SW480 (cell line): ENCODE measurements around the gene THRAP3.
A peak's percentile ranks its signal among the peaks of the same experiment; 100 is the strongest.
"Not testable (repeated sequence)": the region's sequence is repeated elsewhere in the genome, so short reads cannot be mapped to it uniquely, and the experiment has no call there.

ENCODE experiments used
- DNase-seq: peaks from one replicate; pipeline ENCODE4 v3.0.0-alpha.2; 2016; ENCODE audit warnings: low spot score

The THRAP3 gene

DNA sequence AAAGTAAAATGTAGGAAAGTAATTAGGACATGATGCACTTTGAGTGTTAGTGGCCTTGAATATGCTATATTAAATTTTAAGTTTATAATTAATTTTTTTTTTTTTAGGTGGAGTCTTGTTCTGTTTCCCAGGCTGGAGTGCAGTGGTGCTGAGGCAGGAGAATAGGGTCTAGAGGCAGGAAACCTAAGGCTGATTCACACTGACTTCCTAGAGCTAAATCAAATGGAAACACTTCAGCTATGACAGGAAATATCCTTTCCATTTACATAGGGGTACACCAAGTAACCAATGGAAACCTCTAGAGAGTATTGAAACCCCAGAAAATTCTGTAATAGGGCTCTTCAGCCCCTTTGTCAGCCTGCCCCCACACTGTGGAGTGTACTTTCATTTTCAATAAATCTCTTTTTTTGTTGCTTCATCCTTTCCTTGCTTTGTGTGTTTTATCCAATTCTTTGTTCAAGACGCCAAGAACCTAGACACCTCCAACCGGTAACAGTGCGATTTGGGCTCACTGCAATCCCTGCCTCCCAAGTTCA lies 17.9 kb upstream of the THRAP3 start:
- DNase-seq: no peak

DNA sequence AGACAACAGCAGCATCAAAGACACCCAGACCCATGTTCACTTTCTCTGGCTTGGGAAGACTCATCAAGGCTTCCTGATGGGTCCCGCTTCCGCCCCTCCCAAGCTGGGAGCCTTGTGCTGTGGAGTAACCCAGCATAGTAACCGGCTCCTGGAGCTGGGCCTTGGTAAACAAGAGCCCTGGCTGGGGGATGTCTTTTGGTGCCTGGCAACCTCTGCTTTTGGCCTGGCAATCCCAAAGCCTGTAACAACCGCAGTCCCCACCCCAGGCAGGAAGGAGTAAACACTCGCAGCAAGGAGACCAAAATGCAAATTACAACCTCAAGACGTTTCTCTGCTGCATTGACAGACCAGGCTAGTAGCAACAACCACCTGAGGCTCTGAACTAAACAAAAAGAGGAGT lies 16.9 kb upstream of the THRAP3 start:
- DNase-seq: no peak

DNA sequence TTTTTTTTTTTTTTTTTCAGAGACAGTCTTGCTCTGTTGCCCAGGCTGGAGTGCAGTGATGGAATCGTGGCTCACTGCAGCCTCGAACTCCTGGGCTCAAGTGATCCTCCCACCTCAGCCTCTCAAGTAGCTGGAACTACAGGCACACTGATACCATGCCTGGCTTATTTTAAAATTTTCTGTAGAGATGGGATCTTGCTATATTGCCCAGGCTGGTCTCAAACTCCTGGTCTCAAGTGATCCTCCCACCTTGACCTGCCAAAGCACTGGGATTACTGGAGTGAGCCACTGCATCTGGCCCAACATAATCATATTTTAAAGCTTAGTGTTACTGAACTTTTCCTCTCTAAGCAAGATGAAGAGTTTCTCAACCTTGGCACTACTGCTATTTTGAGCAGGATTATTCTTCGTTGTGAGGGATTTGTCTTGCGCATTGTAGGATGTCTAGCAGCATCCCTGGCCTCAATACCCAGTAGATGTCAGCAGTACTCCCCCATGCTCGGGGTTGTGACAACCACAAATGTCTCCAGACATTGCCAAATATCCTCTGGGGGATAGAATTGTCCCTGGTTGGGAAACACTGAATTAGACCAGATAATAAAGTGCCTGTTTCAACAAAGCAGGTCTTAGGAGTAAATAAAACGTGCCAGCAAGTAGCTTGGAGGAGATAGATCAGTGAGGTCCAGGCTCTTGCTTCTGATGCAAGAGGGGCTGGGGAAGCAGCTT lies 15.1 kb upstream of the THRAP3 start:
- no peak for DNase-seq

DNA sequence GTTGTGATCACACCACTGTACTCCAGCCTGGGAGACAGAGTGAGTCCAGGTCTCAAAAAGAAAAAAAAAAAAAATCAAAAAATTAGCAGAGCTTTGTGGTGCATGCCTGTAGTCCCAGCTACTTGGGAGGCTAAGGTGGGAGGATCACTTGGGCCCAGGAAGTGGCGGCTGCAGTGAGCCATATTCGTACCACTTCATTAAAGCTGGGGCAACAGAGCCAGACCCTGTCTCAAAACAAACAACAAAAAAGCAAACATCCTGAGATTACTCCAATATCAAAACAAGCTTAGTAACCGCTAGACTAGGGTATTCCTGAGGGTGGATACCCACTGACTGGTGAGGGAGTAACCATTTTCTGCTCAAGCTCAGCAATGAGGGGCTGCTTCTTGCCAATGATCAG lies 12.9 kb upstream of the THRAP3 start:
- DNase-seq: no peak

DNA sequence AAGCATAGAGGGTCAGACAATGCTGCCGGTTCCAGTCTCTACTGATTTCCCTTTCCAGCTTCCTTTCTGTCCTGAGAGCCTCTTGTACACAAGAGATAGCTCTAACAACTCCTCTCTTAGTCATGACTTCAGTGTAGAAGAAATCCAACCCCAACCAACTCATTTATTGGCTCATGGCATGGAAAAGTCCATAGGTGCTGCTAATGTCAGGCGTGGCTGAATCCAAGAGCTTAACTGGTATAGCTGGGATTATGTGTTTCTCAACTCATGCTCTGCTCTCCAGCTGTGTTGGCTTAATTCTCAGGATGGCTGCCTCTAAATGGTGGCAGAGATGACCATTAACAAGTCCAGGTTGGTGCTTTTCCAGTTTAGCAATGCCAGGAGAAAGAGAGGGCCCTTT lies 12.4 kb upstream of the THRAP3 start:
- no peak for DNase-seq

DNA sequence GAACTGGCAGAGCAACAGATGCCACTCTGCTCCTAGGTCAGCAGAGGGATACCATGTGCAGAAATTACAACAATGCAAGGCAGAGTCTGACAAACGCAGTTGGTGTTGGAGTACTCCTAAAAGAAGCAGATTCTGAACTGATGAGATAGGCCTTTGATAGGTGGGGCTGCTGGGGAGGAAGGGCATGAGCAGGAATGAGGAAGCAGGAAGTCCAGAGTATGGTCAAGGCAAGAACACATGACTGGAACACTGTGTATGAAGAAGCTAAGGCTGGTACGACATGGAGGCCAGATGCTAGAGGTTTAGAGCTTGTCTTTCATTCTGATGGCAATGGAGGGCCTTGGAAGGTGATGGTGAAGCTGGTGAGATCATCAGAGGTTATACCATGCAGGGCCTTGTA lies 11.5 kb upstream of the THRAP3 start:
- DNase-seq: no peak

DNA sequence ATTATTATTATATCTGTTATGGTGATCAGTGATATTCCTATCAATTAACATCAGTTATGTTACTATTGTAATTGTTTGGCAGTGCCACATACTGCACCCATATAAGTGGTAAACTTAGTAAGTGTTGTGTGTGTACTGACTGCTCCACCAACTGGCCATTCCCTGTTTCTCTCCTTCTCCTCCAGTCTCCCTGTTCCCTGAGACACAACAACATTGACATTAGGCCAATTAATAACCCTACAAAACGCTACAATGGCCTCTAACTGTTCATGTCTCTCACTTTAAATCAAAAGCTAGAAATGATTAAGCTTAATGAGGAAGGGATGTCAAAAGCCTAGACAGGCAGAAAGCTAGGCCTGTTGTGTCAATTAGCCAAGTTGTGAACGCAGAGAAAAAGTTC lies 6.6 kb upstream of the THRAP3 start:
- DNase-seq: peak; percentile 32

DNA sequence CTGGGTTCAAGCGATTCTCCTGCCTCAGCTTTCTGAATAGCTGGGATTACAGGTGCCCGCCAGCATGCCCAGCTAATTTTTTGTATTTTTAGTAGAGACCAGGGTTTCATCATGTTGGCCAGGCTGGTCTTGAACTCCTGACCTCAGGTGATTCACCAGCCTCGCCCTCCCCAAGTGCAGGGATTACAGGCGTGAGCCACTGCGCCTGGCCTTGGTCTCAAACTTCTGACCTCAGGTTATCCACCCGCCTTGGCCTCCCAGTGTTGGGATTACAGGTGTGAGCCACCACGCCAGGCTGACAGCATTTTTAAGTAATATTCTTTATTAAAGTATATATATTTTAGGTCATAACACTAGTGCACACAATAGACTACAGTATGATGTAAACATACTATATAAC lies 2.3 kb upstream of the THRAP3 start:
- DNase-seq: not testable (repeated sequence)

DNA sequence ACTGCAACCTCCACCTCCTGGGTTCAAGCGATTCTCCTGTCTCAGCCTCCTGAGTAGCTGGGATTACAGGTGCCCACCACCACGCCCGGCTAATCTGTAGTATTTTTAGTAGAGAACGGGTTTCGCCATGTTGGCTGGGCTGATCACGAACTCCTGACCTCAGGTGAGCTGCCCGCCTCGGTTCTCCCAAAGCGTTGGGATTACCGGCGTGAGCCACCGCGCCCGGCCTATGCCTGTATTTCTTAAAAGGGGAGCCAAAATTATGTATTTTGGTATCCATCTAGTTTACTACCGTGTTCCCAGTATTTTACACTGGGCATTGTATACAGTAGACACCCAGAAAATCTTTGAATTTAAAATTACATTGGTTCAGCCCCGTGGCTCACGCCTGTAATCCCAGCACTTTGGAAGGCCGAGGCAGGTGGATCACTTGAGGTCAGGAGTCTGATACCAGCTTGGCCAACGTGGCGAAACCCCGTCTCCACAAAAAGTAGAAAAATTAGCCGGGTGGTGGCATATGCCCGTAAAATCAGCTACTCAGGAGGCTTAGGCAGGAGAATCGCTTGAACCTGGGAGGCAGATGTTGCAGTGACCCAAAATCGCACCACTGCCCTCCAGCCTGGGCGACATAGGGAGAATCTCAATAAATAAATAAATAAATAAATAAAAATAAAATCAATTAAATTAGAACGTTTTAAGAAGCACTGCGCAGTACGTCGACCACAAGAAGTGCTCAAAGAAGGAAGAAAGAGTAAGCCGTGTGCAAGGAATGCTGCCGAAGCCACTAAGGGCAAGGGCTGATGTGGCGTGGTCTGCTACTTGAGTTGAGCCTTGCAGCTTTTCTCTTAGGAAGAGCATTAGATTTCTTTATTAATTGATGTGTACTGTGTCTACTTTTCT lies 1.5 kb upstream of the THRAP3 start:
- peak; percentile 17 for DNase-seq

DNA sequence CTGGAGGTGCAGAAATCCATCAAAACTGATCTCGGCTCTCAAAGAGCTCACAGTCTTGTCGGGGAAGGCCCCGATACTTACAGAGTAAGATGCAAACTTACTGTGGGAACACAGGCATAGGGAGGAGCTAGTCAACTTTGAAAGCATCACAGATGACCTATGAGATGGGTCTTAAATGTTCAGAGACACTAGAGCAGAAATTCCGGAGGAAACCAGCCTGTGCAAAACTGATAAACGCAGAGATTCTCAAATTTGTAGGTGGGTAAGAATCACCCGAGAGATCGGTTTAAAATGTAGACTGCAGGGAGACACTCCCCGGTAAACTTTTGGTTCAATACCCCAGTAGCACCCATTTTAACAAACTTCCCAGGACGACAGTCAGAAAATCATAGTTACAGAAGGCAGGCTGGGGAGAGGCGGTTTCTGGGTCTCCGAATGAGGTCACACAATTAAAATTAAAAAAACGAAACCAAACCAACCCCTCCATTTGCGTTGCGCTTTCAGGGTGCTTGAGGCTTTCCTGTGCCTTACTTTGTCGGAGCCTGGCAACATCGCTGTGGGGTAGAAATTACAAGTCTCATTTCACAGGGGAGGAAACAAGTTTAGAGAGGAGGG lies 755 bp upstream of the THRAP3 start:
- peak; percentile 29 for DNase-seq

DNA sequence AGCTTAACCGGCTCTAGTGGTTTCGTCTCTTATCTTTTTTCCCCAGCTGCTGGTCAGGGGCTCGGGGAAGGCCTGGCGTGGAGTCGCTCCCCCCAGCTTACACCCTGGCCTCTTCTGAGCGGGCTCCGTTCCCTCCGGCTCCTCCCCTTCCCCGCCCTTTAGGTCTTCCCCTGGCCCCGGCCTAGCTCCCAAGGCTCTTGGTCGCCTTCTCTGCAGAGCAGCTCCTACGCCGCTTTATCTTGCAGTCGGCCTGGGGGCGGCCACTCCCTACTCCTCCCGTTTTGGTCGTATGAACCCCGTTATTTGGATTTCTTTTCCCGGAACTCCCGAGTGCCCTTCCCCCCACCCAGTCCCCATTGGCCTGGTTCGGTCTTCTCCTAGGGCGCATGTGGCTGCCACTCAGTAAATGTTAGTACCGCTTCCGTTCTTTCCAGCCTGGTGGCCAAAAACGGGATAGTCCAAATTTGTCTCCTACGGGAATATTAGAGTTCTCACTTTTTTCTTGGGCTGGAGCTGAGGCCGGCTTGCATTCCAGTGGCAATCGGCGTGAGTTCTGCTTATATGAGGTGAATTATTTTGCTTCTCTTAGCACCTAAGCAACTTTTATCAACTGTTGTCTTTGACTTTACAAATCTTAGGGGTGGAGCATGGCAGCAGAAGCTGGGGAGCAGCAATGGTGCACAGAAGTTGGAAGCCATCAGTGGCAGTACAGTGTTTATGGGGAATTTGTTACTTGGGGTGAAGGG lies 467 bp downstream of the THRAP3 start:
- DNase-seq: peak; percentile 87

DNA sequence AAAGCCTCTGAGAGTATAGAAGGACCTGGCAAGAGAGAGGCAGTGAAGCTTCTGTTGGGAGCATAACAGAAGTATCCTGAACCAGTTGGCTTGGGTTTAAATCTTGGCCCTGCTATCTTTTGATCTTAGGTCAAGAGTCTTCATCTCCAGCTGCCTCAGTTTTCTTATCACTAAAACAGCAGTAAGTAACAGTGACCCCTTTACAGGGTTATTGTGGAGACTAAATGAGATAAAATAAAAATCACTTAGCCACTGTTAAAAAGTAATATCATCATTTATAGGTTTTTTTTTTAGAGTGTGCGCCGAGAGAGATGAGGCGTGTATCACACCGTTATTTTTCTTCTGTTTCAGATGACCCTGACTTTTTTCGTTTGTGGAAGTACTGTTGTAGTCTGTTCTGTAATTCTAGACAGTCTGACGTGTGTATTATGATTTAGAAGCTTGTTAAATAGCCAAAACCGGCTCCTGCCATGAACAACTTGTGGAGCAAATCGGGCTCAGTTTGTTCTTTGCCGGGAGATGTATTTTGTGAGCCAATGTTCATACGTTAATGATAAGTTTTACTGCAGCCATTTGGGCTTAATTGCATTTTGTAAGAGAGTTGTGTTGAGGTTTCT lies 1.1 kb downstream of the THRAP3 start:
- no peak for DNase-seq

DNA sequence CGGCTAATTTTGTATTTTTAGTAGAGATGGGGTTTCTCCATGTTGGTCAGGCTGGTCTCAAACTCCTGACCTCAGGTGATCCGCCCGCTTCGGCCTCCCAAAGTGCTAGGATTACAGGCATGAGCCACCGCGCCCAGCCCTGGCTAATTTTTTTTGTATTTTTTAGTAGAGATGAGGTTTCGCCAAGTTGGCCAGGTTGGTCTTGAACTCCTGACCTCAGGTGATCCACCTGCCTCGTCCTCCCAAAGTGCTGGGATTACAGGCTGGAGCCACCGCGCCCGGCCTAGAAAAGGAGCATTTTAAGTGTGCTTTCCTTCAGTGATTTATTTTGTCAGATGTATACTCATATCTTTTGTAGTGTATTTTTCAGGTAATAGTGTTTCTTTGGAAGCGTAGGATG lies 6.0 kb downstream of the THRAP3 start:
- DNase-seq: not testable (repeated sequence)

DNA sequence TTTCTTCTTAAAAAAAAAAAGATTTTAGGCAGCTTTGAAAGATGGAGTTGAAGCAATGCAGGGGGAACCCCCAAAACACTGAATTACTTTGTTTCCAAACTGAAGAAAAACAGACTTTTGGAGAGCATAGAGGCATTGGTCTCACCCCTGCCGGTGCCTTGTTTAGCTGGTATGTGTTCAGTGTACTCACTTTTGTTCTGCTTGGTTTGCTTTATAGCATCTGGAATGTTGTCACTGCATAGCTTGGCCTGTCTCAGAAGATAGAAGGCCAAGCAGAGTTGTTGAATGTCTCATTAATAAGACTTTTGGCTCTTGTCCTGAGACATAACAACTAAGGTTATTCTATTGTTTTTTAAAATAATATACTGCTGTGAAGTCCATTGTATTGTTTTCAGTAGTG lies 6.9 kb downstream of the THRAP3 start:
- no peak for DNase-seq

DNA sequence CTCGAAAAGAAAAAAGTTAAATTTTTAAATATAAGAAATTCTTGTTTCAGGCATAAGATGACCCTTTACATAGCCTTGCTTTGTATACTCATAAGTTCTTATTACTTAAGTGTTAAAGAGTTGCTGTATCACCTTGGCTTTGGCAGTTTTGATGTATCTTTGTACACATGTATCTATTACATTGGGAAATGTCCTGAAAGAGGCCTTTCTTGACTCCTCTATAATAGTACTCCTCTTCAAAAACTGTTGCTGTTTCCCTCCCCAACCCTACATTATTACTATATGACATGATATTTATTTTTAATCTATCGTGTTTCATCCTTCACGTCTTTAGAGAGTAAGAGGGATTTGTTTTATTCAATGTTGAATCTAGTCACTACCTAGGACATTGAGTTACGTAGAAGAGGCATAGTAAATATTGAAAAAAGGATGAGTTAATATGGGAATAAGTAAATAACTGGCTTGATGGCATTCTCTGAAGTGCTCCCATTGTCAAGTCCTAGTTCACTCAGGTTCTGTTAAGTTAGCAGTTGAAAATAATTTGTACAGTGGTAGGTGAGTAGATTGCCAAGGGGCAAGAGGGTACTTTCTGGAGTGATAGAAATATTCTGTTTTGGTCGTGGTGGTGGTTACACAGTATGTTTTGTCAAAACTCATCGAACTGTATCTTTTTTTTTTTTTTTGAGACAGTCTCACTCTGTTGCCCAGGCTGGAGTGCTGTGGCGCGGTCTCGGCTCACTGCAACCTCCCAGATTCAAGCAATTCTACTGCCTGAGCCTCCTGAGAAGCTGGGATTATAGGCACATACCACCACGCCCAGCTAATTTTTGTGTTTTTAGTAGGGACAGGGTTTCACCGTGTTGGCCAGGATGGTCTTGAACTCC lies 8.2 kb downstream of the THRAP3 start:
- DNase-seq: no peak

DNA sequence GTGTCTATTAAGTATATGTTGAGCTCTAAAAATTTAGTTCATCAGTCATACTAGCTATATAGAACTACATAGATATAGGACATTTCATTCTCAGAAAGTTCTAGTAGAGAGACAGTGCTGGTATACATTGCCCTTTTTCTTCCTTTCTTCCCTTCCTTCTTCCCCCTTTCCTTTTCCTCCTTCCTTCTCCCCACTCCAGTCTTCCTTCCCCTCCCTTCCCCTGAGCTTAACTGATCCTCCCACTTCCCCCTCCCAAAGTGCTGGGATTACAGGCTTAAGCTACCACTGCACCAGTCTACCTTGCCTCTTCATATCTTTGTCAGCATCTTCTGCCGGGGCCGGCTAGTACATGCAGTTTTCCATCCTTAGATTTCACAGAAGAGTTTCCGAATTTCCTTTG lies 12.1 kb downstream of the THRAP3 start:
- DNase-seq: no peak

DNA sequence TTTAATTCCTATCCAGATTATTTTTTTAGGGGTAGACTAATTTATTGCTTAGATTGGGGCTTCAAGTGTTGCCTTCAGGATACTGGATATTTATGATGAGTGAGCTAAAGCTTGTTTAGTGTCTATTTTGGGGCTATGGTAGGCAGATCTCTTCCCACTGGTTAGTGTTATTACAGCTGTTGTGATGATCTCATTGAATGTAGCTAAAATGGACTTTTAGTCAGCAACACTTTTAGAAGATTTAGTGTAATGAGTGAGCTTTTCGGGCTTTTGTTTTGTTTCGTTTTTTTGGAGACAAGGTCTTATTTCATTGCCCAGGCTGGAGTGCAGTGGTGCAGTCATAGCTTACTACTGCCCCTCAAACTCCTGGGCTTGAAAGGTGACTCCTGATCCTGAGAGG lies 14.2 kb downstream of the THRAP3 start:
- no peak for DNase-seq

DNA sequence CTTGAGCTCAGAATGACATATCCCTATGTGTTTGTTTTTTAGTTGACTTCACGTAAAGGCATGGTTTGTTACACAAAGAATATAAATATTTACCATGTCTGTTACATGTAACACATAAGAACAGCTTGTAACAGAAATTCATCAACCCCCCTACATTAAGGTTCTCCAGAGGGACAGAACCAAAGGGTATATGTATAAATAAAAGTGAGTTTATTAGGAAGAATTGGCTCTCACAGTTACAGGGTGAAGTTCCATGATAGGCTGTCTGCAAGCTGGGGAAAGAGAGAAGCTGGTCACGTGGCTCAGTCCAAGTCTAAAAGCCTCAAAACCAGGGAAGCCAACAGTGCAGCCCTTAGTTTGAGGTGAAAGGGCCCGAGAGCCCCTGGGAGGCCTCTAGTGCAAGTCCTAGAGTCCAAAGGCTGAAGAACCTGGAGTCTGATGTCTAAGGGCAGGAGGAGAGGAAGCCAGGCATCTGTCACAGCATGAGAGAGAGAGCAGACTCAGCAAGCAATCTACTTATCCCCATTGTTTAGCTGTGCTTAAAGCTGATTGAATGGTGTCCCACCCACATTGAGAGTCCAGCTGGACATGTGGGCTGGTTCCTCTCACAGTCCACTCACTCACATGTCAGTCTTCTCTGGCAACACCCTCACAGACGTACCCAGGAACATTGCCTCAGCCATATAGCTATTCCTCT lies 15.8 kb downstream of the THRAP3 start:
- DNase-seq: no peak

DNA sequence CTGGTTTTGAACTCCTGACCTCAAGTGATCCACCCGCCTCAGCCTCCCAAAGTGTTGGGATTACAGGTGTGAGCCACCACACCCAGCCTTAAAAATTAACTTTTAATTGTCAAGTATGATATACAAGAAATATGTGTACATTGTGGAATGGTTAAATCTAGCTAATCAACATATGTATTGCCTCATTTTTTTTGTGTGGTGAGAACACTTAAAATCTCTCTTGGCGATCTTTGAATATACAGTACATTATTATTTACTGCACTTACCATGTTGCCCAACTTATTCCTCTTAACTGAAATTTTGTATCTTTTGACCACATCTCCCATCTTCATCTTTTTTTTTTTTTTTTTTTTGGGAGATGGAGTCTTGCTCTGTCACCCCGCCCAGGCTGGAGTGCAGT lies 23.3 kb downstream of the THRAP3 start:
- DNase-seq: no peak
